Right hindlimb (tissue), 1 donor: Measurements from ENCODE around the gene SST.

Source experiments
- DNase-seq: peaks from one replicate; pipeline ENCODE4 v3.0.0-alpha.2; 2018

SST gene

DNA sequence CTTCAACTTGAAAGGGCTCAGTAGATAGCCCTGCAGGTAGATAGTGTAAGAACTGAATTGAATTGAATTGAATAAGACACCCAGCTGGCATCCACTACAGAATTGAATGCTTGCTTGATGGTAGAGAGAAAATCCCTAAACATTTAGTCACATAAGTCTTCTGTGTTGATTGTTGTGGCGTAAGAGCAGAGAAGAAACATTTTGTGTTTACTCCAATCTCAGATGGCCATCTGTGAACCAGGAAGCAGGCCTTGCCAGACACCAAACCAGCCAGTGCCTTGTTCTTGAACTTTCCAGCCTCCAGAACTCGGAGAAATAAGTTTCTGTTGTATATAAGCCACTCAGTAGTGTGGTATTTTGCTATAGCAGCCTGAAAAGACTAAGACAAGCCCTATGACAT, 43.6 kb downstream of the SST start:
- no peak for DNase-seq

GRCh38 chr3:187624588-187624987, 45.6 kb downstream of the SST start:
- no peak for DNase-seq

GRCh38 chr3:187623285-187623814, 46.8 kb downstream of the SST start:
- DNase-seq: no peak

DNA sequence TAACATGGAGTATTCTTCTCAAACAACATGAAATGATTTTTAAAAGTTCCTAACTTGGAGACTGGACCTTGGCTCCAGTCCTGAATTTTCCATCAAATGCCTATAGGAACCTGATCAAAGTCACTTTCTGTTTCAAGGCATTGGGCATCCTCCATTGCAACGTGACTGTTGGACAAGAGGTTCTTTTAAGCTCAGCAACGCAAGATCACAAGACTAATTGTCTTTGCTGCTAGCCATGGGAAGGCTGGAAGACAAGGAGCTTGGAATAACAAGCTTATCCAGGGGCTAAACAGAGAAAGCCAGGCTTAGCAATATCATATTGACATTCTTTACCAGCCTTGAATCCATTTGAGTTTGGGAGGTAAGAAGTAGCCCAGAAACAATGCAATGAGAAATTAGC, 48.3 kb downstream of the SST start:
- no peak for DNase-seq

DNA sequence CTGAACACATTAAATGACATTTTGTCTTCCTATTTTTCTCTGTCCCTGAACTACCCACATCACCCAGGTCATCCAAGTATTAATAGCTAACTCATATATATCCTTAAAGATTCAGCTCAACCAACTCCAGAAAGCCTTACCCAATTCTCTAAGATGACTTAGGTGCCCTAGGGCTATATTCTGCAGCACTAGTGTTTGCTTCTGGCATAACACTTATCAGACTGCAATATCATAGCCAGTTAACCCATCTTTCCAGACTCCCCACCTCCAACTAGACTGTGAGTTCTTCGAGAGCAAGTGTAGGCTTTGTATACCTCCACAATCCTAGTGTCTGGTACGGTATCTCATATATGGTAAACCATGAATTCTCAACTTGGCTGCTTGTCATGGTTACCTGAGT, 50.7 kb downstream of the SST start:
- DNase-seq: no peak
